Measurements from ENCODE around the gene C9orf152.

C9orf152 gene

DNA sequence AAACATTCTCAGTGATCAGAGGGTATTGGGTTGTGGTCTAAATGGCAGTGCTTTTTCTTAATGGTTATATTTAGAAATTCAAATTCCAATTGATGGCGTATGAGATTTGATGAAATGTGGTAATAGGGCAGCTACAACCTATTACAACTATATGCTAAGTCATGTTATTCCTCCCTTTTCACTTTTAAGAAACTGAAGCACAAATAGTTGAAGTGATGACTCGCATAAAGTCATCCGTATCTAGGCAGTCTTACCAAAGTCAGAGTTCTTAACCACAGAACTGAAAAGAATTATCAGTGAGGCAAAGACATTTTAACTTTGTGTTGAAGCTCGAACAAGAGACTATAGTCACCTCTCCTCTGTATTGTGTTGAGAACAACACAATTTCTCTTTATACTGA is 28.2 kb downstream of the C9orf152 start:
- DNase-seq: no peak

DNA sequence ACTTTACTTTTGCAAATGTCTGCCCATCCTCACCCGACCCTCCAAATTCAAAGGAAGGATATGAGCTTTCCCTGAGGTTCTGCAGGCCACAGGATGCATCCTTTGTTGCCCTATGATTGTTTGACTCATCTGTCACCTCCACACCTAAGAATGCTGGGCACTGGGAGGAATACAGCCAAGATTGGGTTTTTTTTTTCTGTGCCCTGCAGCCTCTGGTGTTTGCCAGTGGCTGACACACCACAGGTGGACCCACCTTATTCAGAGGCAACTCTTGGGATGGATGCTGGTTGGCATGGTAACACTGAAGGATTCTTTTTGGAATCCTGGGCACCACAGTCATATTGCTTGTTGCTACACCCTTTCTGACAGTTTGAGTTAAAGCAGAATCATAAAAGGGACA is 29.7 kb downstream of the C9orf152 start:
- DNase-seq: no peak

DNA sequence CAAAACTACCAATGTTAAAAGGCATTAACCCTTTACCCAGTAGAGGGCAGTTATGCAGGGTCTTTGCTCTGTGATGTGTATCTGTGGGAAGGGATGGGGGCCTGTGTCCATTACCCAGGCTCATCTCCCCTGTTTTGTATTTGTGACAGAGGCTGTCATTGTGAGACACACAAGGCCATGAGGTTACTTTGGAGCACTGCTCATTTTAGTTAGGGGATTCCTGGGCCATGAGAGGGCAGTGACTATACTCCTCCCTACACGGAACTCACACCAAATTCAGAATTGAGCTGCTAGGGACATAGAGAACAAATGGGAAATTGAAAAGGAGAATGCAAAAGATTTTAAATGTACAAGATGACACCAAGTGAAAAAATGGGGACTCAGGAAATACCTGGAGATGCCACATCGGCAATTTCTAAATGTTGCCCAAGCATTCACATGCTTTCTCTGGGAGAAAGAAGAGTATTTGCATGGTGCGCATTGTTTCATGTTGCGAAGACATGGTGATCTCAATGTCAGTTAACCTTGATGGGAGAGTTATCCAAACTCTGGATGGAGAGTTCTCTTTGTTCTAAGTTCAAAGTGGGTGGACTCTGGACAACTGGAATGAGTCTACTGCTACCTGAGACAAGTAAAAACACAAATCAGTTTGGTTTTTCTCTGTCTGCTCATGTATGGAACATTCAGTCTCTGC is 32.5 kb downstream of the C9orf152 start:
- DNase-seq: no peak

DNA sequence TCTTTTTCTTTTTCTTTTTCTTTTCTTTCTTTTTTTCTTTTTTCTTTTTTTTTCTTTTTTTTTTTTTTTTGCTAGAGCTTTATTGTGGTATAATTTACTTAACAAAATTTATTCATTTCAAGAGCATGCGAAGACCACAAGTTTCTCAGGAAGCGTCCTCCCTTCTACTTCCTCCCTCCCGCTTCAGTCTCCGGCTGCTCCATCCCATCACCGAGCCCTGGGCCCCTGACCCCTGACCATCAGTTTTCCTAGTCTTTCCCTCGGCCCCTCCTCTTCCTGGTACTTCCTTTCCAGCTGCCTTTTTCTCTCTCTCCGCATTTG is 34.7 kb downstream of the C9orf152 start:
- DNase-seq: no peak

DNA sequence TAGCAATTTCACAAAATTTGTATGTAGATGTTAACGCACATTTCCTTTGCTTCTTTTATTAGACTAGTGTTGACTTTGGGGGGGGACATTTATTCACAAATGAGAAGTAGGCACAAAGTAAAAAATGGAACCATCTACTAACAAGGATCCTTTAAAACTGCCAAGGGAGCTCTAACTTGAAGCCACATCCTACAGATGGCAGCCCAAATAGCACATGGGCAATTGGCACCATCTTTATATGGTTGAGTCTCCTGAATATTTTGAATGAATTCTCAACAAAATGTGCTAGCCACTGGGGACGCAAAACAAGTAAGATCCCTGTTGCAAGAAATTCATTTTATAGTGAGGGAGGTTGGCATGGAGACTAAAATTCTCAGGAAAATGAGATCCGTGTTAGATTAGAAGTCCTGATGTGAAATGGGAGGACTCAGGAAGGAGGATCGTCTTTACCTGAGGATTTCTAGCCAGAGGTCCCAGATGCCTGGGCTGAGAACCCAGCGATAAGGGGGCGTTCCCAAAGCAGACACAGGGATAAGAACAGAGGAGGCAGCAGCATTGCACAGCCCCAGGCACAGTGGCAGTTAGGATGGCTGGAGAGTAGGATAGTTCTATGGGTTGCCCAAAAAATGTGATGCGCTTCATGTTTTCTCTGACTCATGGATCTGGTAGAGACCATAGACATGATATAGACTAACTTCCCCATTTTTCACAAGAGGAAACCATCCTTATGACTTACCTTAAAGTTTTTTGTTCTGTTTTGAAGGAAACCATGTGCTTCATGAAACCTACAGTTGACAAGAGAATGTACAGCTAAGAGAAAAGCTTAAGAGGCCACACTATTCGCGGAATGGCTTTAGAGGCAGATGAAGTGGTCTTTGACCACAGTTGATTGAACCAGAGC is 37.4 kb downstream of the C9orf152 start:
- DNase-seq: no peak

DNA sequence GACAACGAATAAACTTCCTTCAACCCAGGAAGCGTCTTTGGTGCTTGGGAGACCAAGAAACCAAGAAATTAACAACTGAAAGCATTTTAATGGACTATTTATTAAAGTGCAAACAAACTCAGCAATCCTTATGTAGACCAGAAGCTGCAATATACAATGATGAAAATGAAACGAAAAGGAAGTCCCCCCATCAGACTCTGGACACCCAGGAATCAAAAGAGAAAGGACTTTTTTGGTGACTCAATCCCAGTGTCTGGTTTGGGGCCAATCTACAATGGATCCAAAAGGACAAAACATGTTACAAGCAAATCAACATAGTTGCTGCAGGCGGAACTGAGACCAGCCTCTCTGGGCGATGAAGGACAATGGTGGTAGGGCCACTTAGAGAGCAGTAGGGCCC is 39.5 kb downstream of the C9orf152 start:
- no peak for DNase-seq

DNA sequence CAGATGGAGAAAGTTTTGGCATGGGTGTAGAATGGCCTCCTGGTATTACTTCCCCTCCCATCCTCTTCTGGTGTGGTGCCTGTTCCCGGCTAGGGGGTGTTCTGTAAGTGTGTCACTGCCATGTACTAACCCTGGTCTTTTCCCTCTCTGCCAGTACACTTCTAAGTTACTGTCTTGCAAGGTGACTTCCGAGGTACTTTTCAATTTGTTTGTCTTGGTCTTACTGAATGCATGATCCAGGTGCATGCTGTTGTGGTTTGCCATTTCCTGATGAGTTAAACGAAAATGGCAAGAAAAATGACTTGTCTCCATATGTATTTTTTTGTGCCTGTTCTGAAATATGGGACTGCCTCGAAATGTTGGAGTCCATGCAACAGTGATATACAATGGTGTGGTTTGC is 46.0 kb downstream of the C9orf152 start:
- DNase-seq: no peak

DNA sequence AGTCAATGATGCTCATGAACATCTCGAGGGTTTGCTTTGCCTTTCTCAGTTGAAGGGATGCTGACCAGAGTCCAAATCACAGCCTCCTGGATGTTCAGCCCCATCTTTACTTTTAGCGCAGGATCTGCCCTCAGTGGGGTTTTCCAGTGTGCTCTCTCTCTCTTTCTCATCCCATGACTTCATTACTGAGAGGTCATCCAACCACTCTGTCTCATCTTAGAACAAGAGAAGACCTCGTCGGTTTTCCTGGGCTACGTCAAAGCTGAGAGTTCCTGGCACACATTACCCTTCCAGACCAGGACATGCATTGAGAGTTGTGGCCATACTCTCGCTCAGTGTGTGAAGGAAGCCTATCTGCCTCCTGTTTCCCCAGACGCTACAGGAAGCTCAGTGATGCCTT is 47.3 kb downstream of the C9orf152 start:
- no peak for DNase-seq

DNA sequence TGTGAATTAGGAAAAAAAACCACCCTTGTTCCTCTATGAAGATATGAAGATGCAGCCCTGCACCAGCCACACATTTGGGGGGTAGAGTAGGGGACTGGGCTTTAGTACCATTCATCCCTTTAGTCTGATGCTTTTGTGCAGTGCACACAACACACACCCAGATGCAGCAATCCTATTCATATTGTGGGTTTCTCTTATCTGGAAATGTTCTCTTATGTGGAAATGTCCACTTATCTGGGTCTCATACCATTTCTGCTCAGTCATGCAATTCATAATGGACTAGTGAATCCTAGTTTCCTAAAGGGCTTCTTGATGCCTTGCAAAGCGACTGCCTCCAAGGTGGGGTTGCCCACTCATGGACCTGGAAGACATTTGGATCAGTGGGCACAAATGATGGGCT is 47.8 kb downstream of the C9orf152 start:
- no peak for DNase-seq

DNA sequence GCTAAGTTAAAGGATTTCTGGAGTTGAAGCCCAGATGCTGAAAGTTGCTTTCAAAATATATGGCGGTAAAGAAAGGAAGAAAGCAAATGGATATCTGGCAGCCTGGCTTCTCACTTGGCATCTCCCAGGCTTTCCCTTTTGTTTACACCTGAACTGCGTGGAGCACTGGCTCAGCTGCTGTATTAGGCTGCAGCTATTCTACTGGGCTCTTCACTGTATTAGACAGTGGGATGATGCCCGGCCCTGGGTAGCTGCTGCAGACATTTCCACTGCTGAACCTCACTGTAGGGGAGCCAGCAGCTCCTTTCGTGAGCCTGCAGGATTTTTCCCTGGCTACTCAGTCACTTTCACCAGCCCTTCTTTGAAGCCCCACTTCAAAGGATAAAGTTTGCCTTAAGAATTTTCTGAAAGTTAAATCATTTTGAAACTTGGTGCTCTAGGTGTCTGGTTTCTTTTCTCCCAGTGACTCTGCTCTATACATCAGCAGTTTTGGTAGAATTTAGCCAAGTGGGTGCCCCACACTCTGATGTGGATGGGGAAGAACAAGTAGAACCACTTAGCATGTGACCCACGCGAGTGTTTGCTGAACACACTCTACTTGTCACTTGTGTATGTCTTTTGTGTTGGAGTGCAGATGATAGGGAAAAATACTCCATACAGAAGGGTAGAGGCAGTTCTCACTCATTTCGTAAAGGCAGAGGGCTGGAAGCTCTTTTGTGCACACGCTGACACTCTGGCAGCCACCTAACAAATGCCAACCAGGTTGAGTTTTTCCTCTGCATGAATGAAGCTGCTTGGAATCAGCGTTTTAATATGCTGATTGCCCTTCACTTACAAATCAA is 49.9 kb downstream of the C9orf152 start:
- no peak for DNase-seq

DNA sequence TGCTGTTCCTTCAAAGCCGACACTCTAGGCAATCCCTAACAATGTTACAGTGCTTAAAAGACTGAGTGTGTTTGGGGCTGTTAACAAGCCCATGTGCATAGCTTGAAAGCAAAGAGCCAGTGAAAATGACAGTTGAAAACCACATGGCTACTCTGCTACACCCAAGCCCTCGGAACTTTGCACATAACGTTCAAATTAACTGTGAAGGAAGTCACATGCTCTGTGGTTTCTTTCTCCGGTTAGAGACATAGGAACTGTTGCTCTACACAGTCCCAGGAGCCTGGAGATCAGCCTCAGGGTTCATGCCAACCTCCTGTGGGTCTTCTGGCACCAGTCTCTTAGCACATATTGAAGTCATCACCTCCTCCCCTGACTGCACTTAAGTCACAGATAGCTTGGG is 51.1 kb downstream of the C9orf152 start:
- no peak for DNase-seq

DNA sequence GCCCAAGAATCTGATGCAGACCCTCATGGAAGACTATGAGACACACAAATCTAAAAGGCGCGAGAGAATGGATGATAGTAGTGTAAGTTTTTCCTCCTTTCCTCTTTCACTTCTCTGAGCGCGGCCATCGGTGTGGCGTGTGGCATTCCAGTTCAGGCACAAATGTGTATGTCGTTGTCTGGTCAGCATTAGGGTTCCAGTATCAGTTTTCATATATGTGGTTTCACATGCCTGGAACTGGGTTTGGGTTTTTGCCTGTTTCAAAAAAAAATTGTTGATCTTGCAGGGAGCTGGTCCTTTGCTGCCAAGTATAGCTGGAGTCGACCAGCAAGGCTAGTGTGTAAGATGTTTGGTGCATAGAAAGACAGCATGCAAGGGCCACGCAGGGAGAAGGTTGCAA is 51.5 kb downstream of the C9orf152 start:
- DNase-seq: no peak

DNA sequence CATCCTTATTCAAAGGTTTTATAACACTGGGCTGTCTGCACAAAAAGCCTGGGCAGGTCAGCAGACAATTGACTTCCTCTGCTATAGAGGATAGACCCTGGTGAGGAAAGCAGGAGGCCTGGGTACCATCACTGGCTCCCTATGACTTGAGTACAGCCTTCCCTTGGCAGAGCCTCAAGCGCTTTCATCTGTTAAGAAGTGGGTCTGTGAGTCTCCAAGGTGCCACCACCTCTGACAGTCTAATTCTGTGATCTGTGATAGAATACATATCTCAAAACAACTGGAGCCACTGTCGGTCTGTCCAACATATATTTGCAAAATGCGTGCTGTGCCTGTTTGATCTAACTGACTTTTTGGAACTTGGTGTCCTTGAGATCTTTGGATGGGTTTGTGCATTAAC is 52.2 kb downstream of the C9orf152 start:
- DNase-seq: no peak

DNA sequence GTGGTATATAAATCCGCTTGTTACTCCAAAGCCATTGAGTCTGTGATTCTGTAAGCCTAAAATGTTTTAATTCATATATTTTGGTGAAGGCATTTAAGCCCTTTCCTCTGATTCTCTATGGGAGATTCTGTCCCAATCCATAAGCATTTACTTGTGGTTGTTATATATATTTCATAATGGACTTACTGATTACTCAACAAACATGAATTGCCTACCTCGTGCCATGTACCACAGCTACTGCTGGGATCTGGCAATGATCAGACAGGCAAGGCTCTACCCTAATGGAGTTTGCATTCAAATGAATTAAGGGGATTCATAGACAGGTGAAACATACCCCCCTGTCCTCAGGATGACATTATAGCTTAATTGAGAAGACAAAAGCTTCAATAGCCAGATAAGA is 54.5 kb downstream of the C9orf152 start:
- DNase-seq: no peak

DNA sequence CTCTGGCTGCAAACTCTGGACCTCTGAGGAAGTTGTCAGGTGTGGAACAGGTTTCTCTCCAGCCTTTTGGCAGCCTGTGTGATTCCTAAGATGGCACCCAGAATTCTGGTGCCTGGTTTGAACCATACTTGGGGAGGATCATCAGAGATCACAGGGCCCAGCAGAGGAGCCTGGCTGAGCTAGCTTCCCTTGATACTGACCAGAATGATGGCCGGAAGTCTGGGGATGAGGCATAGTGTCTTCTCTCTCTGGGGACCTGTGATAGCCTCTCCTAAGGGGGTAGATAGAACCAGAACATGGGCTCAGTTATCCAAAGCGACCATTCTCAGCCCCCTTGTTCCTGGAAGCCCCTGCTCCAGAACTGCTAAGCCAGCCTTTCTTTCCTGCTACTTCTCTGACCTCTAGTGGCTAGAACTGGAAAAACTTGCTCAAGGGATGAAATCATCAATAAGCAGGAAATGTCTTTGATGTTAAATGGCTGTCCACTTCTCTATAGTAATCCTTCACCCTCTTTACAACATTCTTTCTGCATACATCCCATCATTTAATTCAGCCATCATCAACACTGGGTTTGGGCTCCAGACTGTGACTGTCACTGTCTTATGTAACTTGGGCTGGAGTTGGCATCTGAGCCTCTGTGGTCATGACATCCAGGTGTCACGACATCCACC is 55.1 kb downstream of the C9orf152 start:
- DNase-seq: no peak

Data from GOT3 (cell line).